HG03039 (cell line): ENCODE measurements around the gene SYT1.

Experiments
- ATAC-seq: cut with Tn5 transposase; IDR thresholded peaks from one replicate; pipeline ENCODE4 v1.9.1; 2021; ENCODE audit warnings: mild to moderate bottlenecking, moderate library complexity; ENCODE audit not compliant: unreplicated experiment

SYT1 gene

DNA sequence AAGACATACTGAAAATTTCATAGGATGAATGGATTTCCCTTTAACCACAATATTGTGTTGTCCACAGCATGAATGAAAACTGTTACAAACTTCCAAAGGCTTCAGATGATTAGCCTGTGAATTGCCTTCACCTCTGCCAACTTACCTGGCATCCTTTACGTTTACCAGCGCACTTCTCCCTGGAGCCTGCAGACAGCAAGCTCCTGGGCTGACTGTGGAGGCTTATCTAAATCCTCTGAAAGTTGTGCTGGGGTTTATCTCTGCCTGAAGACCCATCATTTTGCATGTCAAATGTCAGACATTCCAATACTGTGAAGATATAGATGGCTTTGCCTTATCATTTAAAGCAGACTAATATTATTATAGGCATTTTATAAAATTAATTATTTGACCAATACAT, 403.0 kb downstream of the SYT1 start:
- no peak for ATAC-seq

DNA sequence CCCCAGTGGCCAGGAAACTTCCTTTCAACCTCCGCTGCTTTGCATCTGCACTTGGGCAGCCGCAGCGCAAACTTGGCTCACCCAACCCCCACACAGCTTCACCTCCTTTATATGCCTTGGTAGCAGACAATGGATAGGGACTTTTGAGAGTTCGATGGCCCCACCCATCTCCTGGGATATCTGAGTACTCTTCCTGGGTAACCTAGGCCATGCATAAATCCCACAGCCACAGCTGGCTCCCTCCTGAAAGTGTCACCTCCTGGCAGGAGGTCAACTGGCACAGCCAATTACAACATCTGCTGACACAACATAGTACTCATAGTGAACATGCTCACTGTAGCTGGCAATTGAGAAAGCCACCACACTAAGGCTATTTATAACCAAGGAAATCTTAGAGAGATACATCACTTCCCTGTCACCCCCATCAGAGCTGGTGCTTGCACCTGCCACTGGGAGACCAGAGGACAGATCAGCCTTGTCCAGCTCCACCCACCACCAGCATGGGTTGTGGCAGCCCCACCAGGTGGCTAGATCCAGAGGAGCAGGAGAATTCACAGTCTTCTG, 410.0 kb downstream of the SYT1 start:
- ATAC-seq = no peak

DNA sequence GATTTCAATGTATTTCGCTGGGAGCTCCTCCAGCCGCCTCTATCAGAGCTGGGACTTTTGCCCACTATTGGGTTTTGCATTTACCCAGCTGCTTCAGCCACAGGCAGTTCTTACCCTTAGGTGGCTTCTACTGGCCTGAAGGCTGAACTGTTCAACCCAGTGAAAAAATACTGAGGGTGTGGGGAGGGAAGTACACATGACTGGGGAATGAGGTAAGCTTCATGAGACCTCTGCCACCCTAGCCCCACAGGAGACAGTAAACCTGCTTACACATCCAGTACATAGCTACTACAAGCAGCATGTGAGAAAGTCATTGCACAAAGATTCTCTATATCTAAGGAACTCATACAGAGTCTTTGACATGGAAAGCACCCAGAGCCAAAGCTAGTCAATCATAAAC, 411.1 kb downstream of the SYT1 start:
- no peak for ATAC-seq

DNA sequence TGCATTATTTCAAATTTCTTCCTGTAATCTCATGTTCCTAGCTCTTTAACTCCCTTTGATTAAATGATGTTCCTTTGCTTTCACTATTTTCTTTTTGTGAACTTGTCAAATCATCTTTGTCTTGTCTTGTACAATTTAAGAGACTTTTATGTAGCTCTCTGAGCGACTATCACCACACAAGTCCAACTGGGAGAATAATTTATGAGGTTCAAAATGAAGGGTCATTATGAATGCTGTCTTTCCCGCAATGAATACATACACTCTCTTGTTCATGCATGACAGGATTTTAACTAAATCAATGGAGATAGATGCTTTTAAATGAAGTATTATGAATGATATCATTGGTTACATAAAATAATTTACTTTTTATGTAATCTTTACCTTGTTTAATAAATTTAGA, 418.8 kb downstream of the SYT1 start:
- ATAC-seq = no peak

DNA sequence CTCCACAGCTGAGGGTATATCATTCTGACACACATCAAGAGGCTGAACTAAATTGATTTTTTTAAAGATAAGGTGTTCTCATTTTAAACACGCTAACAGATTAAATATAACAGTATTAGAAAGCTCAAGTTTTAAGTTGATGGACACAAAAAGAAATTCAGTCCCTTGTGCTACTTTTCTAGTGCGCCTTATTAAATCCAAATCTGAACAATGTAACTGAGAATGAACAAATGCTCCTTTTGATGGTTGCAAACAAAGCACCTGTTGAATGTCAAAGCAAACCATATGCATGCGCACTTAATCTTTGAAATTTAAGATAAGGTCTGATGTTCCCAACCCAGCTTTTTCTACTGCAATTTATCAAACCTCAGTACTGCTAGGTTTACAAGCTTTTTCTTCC, 424.3 kb downstream of the SYT1 start:
- ATAC-seq = no peak

DNA sequence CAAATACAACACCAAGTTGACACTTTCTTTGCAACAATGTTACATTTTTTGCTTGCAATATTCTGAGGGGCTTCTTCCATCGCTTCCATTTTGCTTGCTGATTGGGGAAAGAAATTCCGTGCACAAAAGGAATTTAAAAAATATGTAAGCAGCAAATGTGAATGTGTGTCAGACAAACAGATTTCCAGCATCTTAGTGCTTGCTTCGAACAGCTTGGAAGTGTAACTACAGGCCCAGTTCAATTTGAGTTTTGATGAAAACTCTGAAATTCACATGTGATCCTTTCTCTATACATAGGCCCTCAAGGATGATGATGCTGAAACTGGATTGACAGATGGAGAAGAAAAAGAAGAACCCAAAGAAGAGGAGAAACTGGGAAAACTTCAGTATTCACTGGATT, 427.1 kb downstream of the SYT1 start:
- no peak for ATAC-seq

DNA sequence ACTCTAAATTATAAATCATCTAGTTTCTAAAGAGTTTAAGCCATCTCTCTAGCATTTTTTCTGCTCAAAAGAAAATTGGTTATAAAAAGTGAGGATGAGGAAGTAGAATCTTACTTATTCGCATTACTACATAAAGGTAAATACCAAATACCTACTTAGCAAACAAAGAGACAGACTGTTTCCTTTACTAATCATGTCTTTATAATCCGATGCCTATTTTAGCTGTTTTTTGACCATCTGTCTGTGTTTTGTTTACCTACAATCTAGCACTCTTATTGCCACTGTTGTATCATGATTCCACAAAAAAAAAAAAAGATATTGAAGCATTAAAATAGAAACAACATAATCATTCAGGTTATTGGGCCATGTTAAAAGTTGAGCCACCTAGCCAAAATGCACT, 430.0 kb downstream of the SYT1 start:
- ATAC-seq = no peak

DNA sequence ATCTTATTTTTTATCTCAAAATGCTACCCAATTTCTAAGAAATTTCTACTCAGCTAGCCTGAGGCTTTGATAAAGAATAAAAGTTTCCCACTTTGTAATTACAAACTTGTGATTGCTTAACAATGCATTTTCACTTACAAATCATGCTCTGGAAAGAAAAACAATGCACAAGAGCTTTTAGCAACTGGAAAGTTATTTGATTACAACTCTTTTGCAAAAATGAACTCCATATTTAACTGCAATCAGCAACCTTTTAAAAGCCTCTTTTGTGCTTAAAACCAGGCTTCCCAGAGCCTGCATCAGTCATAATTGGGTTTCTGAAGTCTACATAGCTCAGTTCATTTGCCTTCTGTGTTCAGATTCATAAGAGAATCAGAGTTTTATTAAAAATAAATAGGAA, 431.0 kb downstream of the SYT1 start:
- ATAC-seq = no peak

DNA sequence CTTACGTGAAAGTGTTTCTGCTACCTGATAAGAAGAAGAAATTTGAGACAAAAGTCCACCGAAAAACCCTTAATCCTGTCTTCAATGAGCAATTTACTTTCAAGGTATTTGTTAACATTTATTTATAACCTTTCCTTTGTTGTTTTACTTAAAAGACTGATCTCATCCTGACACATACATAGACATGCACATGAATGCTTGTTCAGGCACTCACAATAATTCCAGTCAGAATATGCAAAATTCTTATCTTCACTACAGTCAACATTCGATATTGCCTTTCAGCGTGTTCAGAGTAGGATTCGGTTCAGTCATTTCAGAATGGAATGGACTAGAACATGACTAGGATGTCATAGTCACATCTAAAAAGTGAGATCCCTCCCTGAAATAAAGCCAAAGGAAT, 431.6 kb downstream of the SYT1 start:
- ATAC-seq = no peak

DNA sequence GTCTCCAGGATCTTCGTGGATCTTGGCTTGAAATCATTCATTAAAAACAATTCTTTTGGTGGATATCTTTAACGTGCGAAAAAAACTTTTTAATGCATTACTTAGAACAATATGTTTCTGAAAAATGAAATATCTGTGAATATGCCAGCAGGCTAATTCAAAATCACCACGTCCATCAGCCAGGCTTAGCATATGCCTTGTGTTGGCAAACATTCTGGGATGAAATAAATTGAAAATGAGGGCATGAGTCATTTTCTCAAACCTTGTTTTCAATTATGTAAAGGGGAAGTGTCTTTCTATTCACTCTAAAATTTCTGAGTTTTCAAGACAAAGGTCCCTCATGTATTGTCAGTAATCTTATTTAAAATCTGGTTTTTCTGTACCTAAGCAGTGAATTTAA, 432.3 kb downstream of the SYT1 start:
- no peak for ATAC-seq

DNA sequence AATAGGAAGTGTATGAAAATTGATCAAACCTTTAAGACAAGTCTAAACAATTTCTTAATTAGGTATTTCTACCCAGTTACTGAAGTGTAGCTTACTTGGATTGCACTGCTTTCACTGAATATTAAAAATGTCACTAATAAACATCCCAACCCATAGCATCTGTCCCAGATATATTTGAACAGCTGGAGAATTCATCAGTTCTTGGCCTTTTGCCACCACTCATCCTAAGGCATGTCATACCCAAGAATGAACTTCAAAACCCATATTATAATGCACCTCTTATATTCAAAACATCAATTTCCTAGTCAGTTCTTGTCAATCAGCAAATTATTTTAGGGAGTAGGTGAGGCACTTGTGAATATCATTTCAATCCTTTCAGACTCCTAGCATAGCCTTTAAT, 433.9 kb downstream of the SYT1 start:
- ATAC-seq = no peak

DNA sequence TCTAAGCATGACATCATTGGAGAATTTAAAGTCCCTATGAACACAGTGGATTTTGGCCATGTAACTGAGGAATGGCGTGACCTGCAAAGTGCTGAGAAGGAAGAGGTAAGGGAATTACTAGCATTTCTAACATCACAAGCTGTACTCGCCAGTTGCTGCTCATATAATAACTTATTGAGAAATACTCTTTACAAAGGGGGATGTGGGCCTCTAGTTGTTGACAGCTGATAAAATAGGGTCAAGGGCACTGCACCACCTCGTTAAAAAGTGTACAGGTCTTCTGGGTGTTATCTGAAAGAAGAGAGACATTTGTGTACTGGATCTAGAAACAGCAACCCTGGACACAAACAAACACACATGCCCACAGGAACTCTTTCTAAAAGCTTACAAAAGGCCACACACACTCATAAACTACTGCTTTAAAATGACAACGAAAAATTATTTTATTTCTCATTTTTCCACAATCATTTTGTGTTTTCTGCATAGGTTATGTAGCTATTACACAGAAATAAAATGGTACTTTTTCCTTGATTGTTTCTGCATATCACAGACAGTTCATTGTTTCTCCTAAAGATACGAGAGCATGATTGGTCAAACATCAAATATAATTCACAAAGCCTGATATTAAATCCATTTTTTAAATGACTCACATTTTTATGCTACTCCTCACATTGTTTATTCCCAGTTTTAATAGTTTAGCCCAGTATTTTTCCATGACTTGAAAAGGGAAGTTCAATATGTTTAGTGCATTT, 435.0 kb downstream of the SYT1 start:
- ATAC-seq = no peak

DNA sequence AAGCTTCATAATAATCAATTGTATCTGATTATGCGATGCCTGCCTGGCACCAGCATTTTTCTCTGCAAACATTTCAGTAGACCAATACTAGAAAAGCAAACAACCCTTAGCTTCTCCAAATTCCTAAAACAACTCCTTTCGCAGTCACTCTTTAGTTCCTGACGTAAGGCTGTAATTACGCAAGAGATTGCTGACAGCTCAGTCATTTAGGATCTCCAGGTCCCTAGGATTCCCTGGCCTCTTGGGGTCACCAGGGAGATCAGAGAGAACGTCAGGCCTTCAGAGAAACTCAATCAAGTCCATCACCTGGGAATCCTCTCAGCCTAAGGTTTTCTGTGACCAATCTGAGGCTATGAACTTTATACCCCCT, 435.6 kb downstream of the SYT1 start:
- no peak for ATAC-seq

DNA sequence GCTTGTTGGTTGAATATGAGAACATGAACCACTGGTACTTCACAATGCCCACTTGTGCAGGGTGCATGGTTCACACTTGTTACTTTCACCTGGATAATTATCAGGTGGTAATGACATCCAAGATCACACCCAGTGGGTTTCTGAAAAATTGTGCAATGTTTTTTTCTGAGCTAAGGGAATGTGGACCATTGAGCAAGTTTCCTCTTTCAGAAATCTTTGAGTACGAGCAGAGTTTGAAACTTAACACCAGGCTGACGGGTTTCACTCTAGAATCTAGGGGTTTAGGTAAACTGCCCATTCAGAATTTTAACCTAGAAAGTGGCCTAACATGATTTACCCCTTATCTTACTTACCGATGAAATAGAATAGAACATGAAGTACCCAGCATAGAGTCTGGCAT, 436.6 kb downstream of the SYT1 start:
- ATAC-seq = no peak

DNA sequence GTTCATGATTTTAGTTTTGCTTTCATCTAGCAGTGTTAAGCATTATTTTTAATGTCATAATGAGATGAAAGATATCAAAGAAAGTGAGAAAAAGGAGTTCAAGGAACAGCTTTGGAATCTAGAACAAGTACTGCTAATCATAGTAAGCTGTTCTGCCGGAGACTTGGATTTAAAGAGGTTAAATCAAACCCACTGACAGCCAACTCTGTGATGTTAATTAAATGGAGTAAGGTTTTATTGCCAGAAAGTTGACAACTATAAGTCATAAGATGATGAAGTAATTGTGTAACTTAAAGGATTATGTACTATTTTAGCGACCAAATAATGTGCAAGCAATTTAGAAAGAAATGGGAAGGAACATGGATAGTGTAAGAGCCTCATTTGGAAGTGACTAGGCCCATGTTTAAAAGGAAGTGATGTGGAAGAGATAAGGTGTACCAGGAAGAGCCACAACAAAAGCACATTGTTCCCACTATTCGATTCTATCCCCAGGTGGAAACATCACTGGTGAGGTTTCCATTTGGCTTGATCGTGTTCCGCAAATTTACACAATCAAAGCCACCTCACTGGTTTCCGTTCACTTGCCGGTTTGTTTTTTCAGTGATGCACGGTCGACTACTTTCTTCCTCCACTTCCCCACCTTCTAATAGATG, 437.7 kb downstream of the SYT1 start:
- no peak for ATAC-seq

DNA sequence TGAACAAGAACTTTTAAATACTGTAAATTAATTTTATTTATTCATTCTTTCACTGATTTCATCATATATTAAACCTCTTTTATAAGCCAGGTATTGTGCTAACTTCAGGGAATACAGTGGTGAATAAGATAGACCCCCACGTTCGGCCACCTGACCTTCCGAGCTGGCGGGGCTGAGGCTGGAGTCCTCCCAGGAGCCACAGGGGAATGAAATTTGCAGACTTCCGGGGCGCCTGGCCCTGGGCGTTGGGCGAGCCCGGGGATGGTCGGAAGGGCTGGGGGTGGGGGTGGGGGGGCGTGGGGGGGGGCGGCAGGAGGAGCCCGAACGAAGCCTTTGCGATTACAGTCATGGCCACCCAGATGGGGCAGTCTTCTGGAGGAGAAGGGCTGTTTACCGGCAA, 442.8 kb downstream of the SYT1 start:
- ATAC-seq = no peak

DNA sequence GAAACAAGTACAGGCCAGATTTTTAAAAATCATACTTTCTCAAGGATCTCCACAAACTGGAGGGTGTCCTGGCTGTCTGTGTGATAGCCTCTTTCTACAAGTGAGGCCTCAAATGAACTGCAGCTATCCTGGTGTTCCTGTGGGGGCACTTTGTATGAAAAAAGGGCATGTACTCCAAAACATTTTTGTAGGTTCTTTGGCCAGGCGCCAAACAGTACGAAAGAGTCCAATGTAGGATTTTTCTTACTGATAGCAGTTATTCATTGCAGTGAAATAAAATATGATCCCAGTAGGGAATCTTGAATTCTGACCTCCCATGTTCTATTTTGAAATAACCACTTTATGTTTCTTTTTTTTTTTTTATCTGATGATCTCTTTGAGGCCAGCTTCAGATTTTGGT, 444.5 kb downstream of the SYT1 start:
- no peak for ATAC-seq

DNA sequence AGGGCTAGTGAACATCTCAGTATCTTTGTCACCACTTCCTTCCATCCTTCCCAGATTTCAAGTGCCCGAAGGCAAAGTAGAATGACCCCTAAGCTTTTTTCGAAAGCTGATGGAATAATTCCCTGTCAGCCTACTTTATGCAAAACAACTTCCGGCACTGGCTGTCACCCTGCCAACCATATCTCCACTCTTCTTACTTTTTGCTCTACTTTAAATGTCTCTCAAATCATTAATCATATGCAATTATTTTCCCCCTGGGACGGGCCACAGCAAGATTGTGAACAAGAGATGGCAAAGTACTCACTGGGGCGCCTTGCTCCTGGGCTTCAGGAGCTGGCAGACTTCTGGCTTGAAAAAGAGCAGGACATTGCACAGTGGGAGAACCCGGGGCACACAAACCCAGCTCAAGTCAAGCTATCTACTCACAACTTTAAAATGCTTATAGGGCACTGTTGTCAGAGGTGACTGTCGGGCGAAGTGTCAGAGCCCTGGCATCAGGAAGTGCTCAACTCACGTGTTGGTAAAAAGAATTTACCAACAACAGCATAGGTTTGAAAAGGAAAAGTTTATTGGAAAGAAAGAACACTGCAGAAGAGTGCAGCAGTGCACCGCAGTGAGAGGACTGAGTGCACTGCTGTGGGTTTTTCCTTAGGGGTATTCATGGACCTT, 452.7 kb downstream of the SYT1 start:
- ATAC-seq = no peak

DNA sequence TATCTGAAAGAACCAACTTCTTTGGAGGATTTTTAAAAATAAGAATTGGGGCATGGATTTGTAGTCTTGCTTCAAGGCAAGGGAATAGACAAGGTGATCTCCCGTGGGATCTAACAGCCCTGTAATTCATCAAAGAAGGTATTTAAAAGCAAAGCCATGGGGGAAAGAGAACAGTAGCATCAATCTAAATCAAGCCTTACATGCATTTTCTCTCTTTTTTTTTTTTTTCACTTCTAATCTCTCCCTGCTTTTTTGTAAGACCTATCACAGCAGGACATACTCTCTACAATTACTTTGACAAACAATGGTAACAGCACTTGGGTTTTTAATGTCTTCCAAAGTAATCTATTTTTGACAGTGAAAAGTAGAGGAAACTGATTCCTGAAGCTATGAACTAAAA, 458.3 kb downstream of the SYT1 start:
- no peak for ATAC-seq

DNA sequence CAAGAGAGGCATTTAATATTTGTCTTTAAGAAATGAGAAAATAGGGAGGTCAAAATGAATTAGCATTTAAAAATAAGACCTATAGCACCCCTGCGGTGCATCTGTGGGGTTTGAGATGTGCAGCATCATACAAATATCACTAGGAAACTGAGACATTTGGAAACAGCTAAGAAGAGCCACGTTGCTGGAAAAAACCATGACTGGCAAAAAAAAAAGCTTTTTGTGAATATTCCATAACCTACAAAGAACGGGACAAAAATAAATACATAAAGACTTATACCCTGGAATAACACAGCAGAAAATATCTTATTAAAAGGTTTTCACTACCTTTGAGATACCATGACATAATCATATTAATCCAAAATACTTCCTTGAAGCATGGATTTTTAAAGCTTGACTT, 460.0 kb downstream of the SYT1 start:
- ATAC-seq = no peak

DNA sequence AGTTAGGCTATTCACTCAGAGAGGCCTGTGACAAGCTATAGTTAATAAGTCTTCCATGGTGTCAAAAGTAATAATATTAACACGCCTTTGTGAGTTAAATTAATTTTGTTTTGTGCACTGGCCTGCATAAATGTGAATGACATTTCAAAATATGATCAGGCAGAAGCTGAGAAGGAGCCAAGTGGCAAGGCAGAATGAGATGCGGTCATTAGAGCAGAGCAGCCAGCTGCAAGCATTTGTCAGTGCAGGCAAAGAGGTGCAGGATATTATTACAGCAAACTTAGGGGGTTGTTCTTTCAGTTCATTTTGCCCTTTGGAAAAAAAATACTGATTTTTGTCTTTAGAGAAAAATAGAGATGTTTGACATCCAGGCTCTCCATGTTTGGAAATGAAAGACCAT, 461.6 kb downstream of the SYT1 start:
- ATAC-seq = no peak

DNA sequence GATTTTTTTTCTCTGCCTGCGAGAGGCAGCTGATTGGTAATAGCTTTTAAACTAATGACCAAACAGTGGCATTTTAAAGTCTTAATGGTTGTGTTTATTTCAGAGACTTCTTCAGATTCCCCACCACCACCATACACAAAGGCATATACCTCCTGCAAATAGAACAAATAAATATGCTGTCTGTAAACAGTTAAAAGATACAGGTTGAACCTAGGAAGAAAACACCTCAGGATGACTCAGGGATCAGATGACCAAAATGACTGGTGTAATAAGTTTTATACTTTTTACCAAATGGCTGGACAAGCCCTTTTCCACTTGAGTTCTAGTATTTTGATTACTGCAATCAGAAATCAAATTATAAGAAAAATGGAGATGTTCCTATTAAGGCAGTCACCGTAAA, 462.1 kb downstream of the SYT1 start:
- no peak for ATAC-seq
